CD8-positive, alpha-beta memory T cell (primary cell): ENCODE data around the gene ZNF285. TPM values are rescaled to one million over a fixed set of nuclear protein-coding genes. Genes with fewer than 3 reads are reported as not detected.

Experiments used
- CTCF ChIA-PET: fragments of 350-600 bp; sonication (Branson Sonifier 250); formaldehyde crosslinking; loops from one replicate; lab custom pipeline; 2021; ENCODE audit warnings: antibody characterized with exemption; lab: Charles Lee
- POLR2A ChIA-PET: fragments of 350-600 bp; sonication (Branson Sonifier 250); formaldehyde crosslinking; loops from one replicate; lab custom pipeline; 2021; ENCODE audit warnings: antibody characterized with exemption; lab: Charles Lee
- DNase-seq, 5 donors: peaks; one replicate each; pipeline versions ENCODE4 v3.0.0 to v3.0.0-alpha.2; 2020 to 2022; ENCODE audit warnings: mixed read lengths in 1 of 5
- H3K27ac ChIP-seq: one replicate; pipeline ENCODE4 v1.7.0; 2013; ENCODE audit warnings: low read depth, mild to moderate bottlenecking, low read length, moderate library complexity
- H3K27me3 ChIP-seq: 2 replicates; pipeline ENCODE4 v1.7.0; 2013; ENCODE audit warnings: low read length, mild to moderate bottlenecking; ENCODE audit not compliant: insufficient read depth, poor library complexity, severe bottlenecking
- H3K36me3 ChIP-seq: 2 replicates; pipeline ENCODE4 v1.7.0; 2013; ENCODE audit warnings: mild to moderate bottlenecking, low read length, moderate library complexity; ENCODE audit not compliant: insufficient read depth
- H3K4me1 ChIP-seq: 2 replicates; pipeline ENCODE4 v1.7.0; 2013; ENCODE audit warnings: mild to moderate bottlenecking, low read length, moderate library complexity; ENCODE audit not compliant: insufficient read depth
- H3K4me3 ChIP-seq: 2 replicates; pipeline ENCODE4 v1.7.0; 2013; ENCODE audit warnings: mild to moderate bottlenecking, low read length
- H3K9me3 ChIP-seq: 2 replicates; pipeline ENCODE4 v1.7.0; 2013; ENCODE audit warnings: mild to moderate bottlenecking, low read length
- H3K27ac Mint-ChIP-seq, 8 donors: one replicate each; pipeline ENCODE4 v1.8.0; 2020 to 2021; ENCODE audit warnings: mixed read lengths in 8 of 8, mild to moderate bottlenecking in 6 of 8, inconsistent platforms in 3 of 8, moderate library complexity in 3 of 8
- H3K27me3 Mint-ChIP-seq, 2 donors: one replicate each; pipeline ENCODE4 v1.8.0; 2020 to 2021; ENCODE audit warnings: mixed read lengths in 2 of 2, mild to moderate bottlenecking in 1 of 2, moderate library complexity in 1 of 2
- H3K36me3 Mint-ChIP-seq, 3 donors: one replicate each; pipeline ENCODE4 v1.8.0; 2020 to 2021; ENCODE audit warnings: mixed read lengths in 3 of 3, inconsistent platforms in 1 of 3, mild to moderate bottlenecking in 1 of 3
- H3K4me1 Mint-ChIP-seq, 3 donors: one replicate each; pipeline ENCODE4 v1.8.0; 2020 to 2021; ENCODE audit warnings: mixed read lengths in 3 of 3, inconsistent platforms in 1 of 3, mild to moderate bottlenecking in 1 of 3
- H3K4me3 Mint-ChIP-seq, 7 donors: one replicate each; pipeline ENCODE4 v1.8.0; 2020 to 2021; ENCODE audit warnings: mixed read lengths in 7 of 7, mild to moderate bottlenecking in 6 of 7, moderate library complexity in 4 of 7, inconsistent platforms in 2 of 7
- H3K9me3 Mint-ChIP-seq, 5 donors: one replicate each; pipeline ENCODE4 v1.8.0; 2020 to 2022; ENCODE audit warnings: mixed read lengths in 5 of 5, mild to moderate bottlenecking in 3 of 5, moderate library complexity in 2 of 5, inconsistent platforms in 1 of 5
- polyA plus RNA-seq: library from polyadenylated mRNA; unstranded; fragments of 300-500 nt; fragmentation: Illumina TruSeq; gene quantifications from one replicate; pipeline ENCODE4 v1.2.3, GENCODE V29; 2021
- total RNA-seq, 2 experiments: library from RNA; stranded (reverse); gene quantifications; one replicate each; pipeline ENCODE4 v1.2.3, GENCODE V29; 2021

ZNF285 gene
- total and polyA plus RNA-seq, 3 experiments from 2014 or later = 0.64 to 1.4 (median 1.0) TPM

DNA sequence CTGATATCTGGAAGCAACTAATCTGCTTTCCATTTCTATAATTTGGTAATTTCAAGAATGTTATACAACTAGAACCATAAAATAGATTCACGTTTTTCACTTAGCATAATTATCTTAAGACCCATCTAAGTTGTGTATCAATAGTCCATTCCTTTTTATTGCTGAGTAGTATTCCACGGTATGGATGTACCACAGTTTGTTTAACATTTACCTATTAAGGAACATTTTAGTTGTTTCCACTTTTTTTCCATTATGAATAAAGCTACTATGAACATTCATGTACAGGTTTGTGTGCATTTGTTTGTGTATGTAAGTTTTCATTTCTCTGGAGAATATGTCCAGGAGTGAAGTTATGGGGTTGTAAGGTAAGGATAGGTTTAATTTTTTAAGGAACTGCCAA is 26.6 kb downstream of the ZNF285 start:
- H3K9me3 ChIP-seq = no peaks in the 10 kb centered on the region
- ChIA-PET POLR2A (no interaction called here), CTCF (no interaction called here)
- H3K36me3 Mint-ChIP-seq = peaks cover 0 to 12% (median 0%) of the 10 kb centered on the region in 3 donors
- H3K4me1 ChIP-seq = no peaks in the 10 kb centered on the region
- no peaks in the 10 kb centered on the region for H3K36me3 ChIP-seq
- peaks cover 35 to 66% (median 59%) of the 10 kb centered on the region in 5 donors for H3K9me3 Mint-ChIP-seq
- H3K27ac ChIP-seq = no peak overlapping the region
- no peak overlapping the region for H3K4me3 ChIP-seq
- no peak for DNase-seq
- peaks cover 0 to 2% of the 10 kb centered on the region in 2 donors for H3K27me3 Mint-ChIP-seq
- no peak overlapping the region for H3K27ac Mint-ChIP-seq
- no peaks in the 10 kb centered on the region for H3K4me1 Mint-ChIP-seq
- H3K27me3 ChIP-seq = no peaks in the 10 kb centered on the region
- H3K4me3 Mint-ChIP-seq = no peak overlapping the region

DNA sequence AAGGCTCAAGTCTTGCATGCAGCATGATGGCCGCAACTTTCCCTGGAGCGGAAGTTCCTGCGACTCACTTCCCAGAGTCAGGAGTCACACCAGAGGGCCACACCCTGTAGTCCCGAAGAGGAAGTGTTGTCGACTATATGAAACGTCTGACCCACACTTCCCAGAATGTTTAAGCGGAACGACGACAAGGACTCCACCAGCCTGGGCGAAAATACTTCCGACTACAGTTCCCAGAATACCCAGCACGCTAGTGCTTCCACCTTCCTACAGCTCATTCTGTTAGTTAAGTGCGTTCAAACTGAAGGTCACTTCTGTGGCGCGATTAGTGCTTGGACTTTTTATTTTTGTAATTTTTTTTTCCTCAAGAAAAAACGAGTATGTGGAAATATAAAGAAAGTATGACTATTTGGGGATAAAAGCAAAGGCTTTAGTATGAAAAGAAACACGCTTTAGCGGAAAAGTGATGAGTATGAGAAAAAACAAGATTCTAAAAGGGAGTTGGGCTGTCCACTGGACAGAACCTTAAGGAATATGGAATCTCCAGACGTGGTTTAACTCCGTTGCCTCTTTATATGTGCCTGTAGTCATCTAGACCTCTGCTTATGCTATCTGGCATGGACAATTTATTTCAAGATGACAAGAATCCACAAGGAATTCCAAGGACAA is 29.5 kb downstream of the ZNF285 start:
- ChIA-PET POLR2A (no interaction called here), CTCF (no interaction called here)
- H3K4me1 Mint-ChIP-seq = no peaks in the 10 kb centered on the region
- Histone ChIP-seq H3K27ac (no peak overlapping the region), H3K36me3 (no peaks in the 10 kb centered on the region), H3K27me3 (no peaks in the 10 kb centered on the region), H3K4me1 (no peaks in the 10 kb centered on the region), H3K4me3 (no peak overlapping the region), H3K9me3 (no peaks in the 10 kb centered on the region)
- H3K36me3 Mint-ChIP-seq = peaks cover 0 to 15% (median 0%) of the 10 kb centered on the region in 3 donors
- no peak overlapping the region for H3K27ac Mint-ChIP-seq
- no peak overlapping the region for H3K4me3 Mint-ChIP-seq
- H3K27me3 Mint-ChIP-seq = peaks cover 9 to 10% of the 10 kb centered on the region in 2 donors
- DNase-seq = no peak
- peaks cover 36 to 70% (median 54%) of the 10 kb centered on the region in 5 donors for H3K9me3 Mint-ChIP-seq

DNA sequence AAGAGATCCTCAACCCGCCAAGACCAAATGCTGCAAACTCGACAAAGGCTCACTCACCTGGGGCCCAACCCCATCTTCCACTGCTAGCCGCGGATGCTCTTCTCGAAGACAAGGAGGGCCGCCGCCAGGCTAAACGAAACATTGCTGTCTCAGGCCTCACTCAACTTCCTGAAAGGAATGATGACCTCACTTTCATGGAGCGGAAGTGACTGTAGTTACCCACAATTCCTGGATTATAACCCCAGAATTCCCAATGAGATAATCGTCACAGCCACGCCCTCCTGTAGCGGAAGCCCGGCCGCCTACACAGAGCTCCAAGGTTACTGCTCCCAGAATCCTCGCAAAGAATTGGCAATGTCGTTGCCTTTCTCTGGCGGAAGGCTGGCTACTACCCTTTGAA is 34.4 kb downstream of the ZNF285 start:
- Histone ChIP-seq H3K27ac (no peak overlapping the region), H3K36me3 (no peaks in the 10 kb centered on the region), H3K4me3 (no peak overlapping the region), H3K4me1 (no peaks in the 10 kb centered on the region), H3K9me3 (no peaks in the 10 kb centered on the region), H3K27me3 (no peaks in the 10 kb centered on the region)
- H3K27ac Mint-ChIP-seq = no peak overlapping the region
- no peak overlapping the region for H3K4me3 Mint-ChIP-seq
- CTCF ChIA-PET = no interaction called here
- POLR2A ChIA-PET = no interaction called here
- no peaks in the 10 kb centered on the region for H3K4me1 Mint-ChIP-seq
- peaks cover 25 to 62% (median 45%) of the 10 kb centered on the region in 5 donors for H3K9me3 Mint-ChIP-seq
- peaks cover 0 to 8% (median 0%) of the 10 kb centered on the region in 3 donors for H3K36me3 Mint-ChIP-seq
- no peak for DNase-seq
- peaks cover 8 to 9% of the 10 kb centered on the region in 2 donors for H3K27me3 Mint-ChIP-seq

DNA sequence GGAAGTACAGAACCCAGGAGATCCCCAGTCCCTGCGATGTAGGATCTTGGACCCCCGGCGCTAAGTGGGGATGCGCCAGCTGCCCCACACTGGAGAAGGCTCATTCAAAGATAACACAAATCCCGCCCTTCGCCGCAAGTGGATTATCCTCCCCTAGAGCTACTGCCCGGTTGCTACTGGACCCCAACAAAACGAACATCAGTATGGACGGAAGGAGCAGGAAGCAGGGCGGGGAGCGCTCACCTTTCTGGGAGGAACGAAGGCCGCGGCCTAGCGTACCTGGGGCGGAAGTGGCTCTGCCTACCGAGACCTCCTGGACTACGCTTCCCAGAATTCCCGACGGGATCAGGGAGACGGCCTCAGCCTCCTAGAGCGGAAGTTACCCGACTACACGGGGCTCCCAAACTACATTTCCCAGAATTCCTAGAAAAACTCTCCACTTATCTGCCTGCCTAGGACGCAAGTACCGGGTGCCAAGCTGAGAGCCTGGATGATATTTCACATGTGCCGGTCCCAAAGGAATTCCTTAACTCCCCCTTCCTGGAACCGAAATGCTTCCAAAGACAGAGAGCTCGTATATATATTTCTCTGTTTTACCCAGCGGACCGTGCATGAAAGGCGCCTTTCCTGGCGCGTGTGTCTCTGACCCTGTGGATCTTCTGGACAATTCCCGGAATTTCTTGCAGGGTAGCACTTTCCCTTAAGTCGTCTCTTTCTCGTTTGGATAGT is 44.9 kb downstream of the ZNF285 start, which contains the start of gene ZNF112:
Gene ZNF112, minus strand, starts transcription at position 298 of the 729 bp plus-strand sequence. CDS start 16,141 bp downstream, outside the sequence.
- Histone ChIP-seq H3K36me3 (no peaks in the 10 kb centered on the region), H3K9me3 (no peaks in the 10 kb centered on the region), H3K27ac (no peak within 1 kb of the TSS), H3K4me1 (no peaks in the 10 kb centered on the region), H3K27me3 (no peaks in the 10 kb centered on the region), H3K4me3 (no peak within 1 kb of the TSS)
- H3K4me3 Mint-ChIP-seq = peak within 1 kb of the TSS in 5 of 7 donors; percentile 48 to 68 (median 57)
- H3K27me3 Mint-ChIP-seq = peaks cover 4 to 14% of the 10 kb centered on the region in 2 donors
- H3K27ac Mint-ChIP-seq = no peak within 1 kb of the TSS
- peaks cover 41 to 65% (median 53%) of the 10 kb centered on the region in 5 donors for H3K9me3 Mint-ChIP-seq
- DNase-seq = no peak
- peaks cover 3 to 6% (median 6%) of the 10 kb centered on the region in 3 donors for H3K4me1 Mint-ChIP-seq
- H3K36me3 Mint-ChIP-seq = peaks cover 0 to 20% (median 3%) of the 10 kb centered on the region in 3 donors
- CTCF ChIA-PET = no interaction called here
- POLR2A ChIA-PET = no interaction called here

DNA sequence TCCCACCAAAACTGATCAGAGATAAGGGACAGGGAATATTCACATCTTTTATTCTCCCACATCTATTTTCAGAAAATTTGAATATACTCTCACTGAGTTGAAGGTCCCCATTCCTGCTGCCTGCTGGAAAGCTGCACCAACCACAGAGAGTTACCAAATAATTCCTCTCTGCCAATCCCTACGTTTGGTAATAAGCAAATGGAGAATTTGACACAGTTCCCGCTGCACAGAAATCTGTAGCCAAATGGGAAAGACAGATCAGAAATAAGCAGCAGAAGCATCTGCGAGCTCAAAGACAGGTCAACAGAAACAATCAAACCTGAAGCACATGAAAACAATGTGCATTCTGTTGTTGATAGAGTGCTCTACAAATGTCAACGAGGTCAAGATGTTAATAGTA is 54.9 kb downstream of the ZNF285 start:
- Histone ChIP-seq H3K27ac (no peak overlapping the region), H3K4me3 (no peak overlapping the region), H3K36me3 (no peaks in the 10 kb centered on the region), H3K27me3 (no peaks in the 10 kb centered on the region), H3K4me1 (no peaks in the 10 kb centered on the region), H3K9me3 (no peaks in the 10 kb centered on the region)
- no peak overlapping the region for H3K4me3 Mint-ChIP-seq
- CTCF ChIA-PET = no interaction called here
- no peak for DNase-seq
- H3K27me3 Mint-ChIP-seq = peaks cover 3 to 7% of the 10 kb centered on the region in 2 donors
- POLR2A ChIA-PET = no interaction called here
- peaks cover 29 to 56% (median 32%) of the 10 kb centered on the region in 5 donors for H3K9me3 Mint-ChIP-seq
- no peak overlapping the region for H3K27ac Mint-ChIP-seq
- peaks cover 0 to 11% (median 0%) of the 10 kb centered on the region in 3 donors for H3K36me3 Mint-ChIP-seq
- no peaks in the 10 kb centered on the region for H3K4me1 Mint-ChIP-seq

DNA sequence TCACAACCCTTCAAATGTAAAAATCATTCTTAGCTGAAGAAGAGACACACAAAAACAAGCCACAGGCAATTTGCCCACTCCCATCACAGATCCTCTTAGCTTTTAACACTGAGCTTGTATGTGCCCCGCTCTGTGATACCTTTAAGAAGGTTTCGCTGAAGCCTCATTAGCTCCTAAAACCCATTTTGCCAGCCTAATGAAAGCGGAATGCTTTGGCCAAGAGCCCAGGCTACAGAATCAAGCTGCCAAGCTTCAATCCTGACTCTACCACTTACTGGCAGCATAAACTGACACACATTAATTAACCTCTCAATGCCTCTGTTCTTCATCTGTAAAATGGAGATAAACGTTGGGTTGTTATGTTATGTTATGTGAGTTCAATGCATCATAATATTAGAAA is 55.4 kb downstream of the ZNF285 start:
- peaks cover 26 to 54% (median 30%) of the 10 kb centered on the region in 5 donors for H3K9me3 Mint-ChIP-seq
- no peaks in the 10 kb centered on the region for H3K36me3 ChIP-seq
- peaks cover 3 to 7% of the 10 kb centered on the region in 2 donors for H3K27me3 Mint-ChIP-seq
- no peaks in the 10 kb centered on the region for H3K4me1 ChIP-seq
- H3K27ac Mint-ChIP-seq = no peak overlapping the region
- ChIA-PET CTCF (no interaction called here), POLR2A (no interaction called here)
- H3K4me3 Mint-ChIP-seq = no peak overlapping the region
- no peak overlapping the region for H3K27ac ChIP-seq
- no peaks in the 10 kb centered on the region for H3K4me1 Mint-ChIP-seq
- H3K27me3 ChIP-seq = no peaks in the 10 kb centered on the region
- DNase-seq = no peak
- no peak overlapping the region for H3K4me3 ChIP-seq
- peaks cover 0 to 11% (median 0%) of the 10 kb centered on the region in 3 donors for H3K36me3 Mint-ChIP-seq
- no peaks in the 10 kb centered on the region for H3K9me3 ChIP-seq

DNA sequence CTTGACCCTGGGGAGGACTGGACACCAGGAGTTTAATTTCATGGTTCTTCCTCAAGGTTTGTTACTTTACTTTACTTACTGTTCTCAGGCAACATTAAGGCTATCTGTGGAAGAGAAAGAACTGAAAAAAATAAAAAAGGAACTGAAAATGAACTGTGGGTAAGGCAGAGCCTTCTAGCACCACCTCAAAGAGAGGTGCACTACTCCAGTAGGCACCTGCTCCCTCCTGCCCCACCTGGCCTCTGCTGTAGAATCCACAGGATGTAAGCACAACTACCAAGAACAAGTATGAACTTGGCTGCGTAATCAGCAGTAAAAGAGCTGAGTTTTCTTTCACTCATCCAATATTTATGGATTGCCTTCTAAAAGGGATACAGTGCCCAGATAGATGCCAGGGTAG is 57.2 kb downstream of the ZNF285 start:
- H3K27me3 ChIP-seq = no peaks in the 10 kb centered on the region
- peaks cover 0 to 6% (median 1%) of the 10 kb centered on the region in 3 donors for H3K36me3 Mint-ChIP-seq
- H3K4me3 ChIP-seq = no peak overlapping the region
- H3K36me3 ChIP-seq = no peaks in the 10 kb centered on the region
- ChIA-PET CTCF (no interaction called here), POLR2A (no interaction called here)
- DNase-seq = no peak
- no peaks in the 10 kb centered on the region for H3K4me1 ChIP-seq
- H3K4me1 Mint-ChIP-seq = no peaks in the 10 kb centered on the region
- peaks cover 22 to 46% (median 30%) of the 10 kb centered on the region in 5 donors for H3K9me3 Mint-ChIP-seq
- H3K27me3 Mint-ChIP-seq = peaks cover 0 to 3% of the 10 kb centered on the region in 2 donors
- H3K4me3 Mint-ChIP-seq = peak overlapping the region in 1 of 7 donors; percentile 15
- no peaks in the 10 kb centered on the region for H3K9me3 ChIP-seq
- H3K27ac ChIP-seq = no peak overlapping the region
- H3K27ac Mint-ChIP-seq = no peak overlapping the region

DNA sequence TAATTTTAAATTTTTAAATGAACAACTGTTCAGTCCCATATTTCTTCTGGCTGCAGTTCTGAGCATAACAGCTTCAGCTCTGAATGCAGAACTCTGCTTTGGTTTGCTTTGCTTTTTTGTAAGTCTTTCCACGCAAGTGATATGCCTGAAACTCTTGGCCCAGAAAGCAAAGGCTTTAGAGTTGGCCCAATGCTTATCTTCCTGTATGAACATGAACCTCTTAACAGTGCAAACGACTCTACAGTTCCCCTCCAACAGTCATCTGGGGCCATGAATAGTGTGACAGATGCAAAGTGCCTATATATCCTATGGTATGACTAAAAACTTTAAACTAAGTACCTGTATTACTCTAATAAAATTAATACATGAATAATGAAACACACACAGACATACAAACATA is 59.6 kb downstream of the ZNF285 start:
- DNase-seq = no peak
- Mint-ChIP-seq H3K9me3 (peaks cover 19 to 46% (median 28%) of the 10 kb centered on the region in 5 donors), H3K4me1 (no peaks in the 10 kb centered on the region)

More for the DNA sequence above, 59.6 kb downstream of the ZNF285 start:
- POLR2A ChIA-PET = no interaction called here
- no peaks in the 10 kb centered on the region for H3K36me3 ChIP-seq
- CTCF ChIA-PET = no interaction called here
- Mint-ChIP-seq H3K36me3 (peaks cover 0 to 1% (median 1%) of the 10 kb centered on the region in 3 donors), H3K27ac (no peak overlapping the region), H3K4me3 (no peak overlapping the region), H3K27me3 (no peaks in the 10 kb centered on the region)
- H3K27me3 ChIP-seq = no peaks in the 10 kb centered on the region
- H3K4me1 ChIP-seq = no peaks in the 10 kb centered on the region
- H3K9me3 ChIP-seq = no peaks in the 10 kb centered on the region
- H3K4me3 ChIP-seq = no peak overlapping the region
- no peak overlapping the region for H3K27ac ChIP-seq
